Right atrium auricular region (tissue), 2 donors: ENCODE data around the gene ASH1L. TPM values are rescaled to one million over a fixed set of nuclear protein-coding genes. Genes with fewer than 3 reads are reported as not detected.

ENCODE experiments used
- DNase-seq: peaks from one replicate; pipeline ENCODE4 v3.0.0-alpha.2; 2019; ENCODE audit warnings: low spot score
- H3K27ac ChIP-seq, 2 donors: fragments of 200-600 bp; sonication (generic); 1 replicate in 1 of 2; 2 replicates in 1 of 2; pipeline ENCODE4 v1.5.1; 2016 to 2019
- H3K27me3 ChIP-seq, 2 donors: fragments of 200-600 bp; sonication (generic); one replicate each; pipeline versions ENCODE4 v1.5.1 to v1.6.0; 2017 to 2019
- H3K36me3 ChIP-seq: fragments of 200-600 bp; sonication (generic); one replicate; pipeline ENCODE4 v1.5.1; 2016
- H3K4me1 ChIP-seq, 2 donors: fragments of 200-600 bp; sonication (generic); one replicate each; pipeline versions ENCODE4 v1.5.1 to v1.6.0; 2017 to 2019
- H3K4me3 ChIP-seq, 2 donors: fragments of 200-600 bp; sonication (generic); 1 replicate in 1 of 2; 2 replicates in 1 of 2; pipeline ENCODE4 v1.5.1; 2017 to 2019; ENCODE audit warnings: mild to moderate bottlenecking in 1 of 2, moderate library complexity in 1 of 2
- H3K9me3 ChIP-seq, 2 donors: fragments of 200-600 bp; sonication (generic); one replicate each; pipeline ENCODE4 v1.5.1; 2019
- CTCF ChIP-seq, 2 donors: fragments of 200-600 bp; sonication (generic); IDR thresholded peaks; one replicate each; pipeline ENCODE4 v1.5.1; 2019; ENCODE audit warnings: antibody characterized with exemption in 2 of 2
- total RNA-seq, 2 donors: library from RNA; depleted of rRNA; stranded (reverse); fragments of >200 nt; gene quantifications; one replicate each; pipeline ENCODE4 v1.1.0, GENCODE V29; 2016

ASH1L gene
- total RNA-seq, 2 donors from 2014 or later = 37.2 to 50.2 TPM

DNA sequence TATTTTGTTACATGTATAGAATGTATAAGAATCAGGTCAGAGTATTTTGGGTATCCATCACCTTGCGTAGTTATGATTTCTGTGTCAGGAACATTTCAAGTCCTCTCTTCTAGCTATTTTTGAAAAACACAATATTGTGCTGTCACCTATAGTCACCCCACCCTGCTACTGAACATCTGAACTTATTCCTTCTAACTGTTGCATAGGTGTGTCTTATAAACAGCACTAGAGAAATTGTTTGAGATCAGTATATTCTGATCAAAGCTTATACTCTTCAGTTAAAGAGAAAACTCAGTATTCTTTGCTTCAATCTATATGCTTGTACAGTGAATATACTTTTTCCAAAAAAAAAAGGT lies 96.0 kb downstream of the ASH1L start:
- Histone ChIP-seq H3K9me3 (peaks cover 0 to 9% of the 10 kb centered on the region in 2 donors), H3K36me3 (peaks cover 11% of the 10 kb centered on the region)
- no peak for TF ChIP-seq CTCF (IDR thresholded peaks at IDR 0.05)

DNA sequence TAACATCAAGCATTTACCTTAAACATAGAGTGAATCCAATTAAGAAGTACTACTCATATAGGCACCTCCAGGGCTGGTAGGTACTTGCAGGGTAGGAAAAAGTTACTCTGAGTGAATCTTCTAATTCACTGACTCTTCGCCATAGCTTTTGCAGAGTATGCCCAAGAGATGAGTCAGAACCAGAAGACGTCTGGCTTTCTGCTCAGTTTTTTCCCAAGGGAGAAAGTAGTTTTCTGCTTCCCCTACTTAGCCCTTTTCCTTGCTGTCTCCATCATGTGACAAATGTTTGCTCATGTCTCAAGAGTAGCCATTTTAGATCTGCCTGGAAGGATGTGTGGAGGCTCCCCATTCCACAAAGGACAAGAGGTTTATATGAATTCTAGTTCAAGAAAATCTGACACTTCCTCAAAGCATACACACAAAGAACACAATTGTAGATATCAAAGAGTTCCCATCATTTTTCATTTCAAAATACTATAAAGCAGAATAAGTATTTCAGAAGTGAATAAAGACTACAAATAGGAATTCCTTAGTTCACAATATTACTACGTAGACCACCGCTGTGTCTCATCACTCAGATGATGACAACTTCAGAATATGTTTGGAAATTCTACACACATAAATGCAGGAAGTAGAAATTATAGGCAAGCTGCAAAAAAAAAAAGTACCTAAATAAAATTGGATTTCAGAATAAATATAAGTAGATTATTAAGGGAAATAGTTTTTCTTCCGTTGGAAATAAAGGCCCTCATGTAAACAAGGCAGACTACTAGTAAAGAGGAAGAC lies 98.5 kb downstream of the ASH1L start:
- H3K4me1 ChIP-seq = no peaks in the 10 kb centered on the region
- H3K27ac ChIP-seq = no peak overlapping the region
- no peak overlapping the region for H3K4me3 ChIP-seq
- H3K36me3 ChIP-seq = peaks cover 17% of the 10 kb centered on the region
- H3K27me3 ChIP-seq = no peaks in the 10 kb centered on the region
- no peak for TF ChIP-seq CTCF (IDR thresholded peaks at IDR 0.05)
- DNase-seq = no peak
- no peaks in the 10 kb centered on the region for H3K9me3 ChIP-seq

More for the DNA sequence above, 96.0 kb downstream of the ASH1L start:
- Histone ChIP-seq H3K4me1 (no peaks in the 10 kb centered on the region), H3K27ac (no peak overlapping the region), H3K27me3 (no peaks in the 10 kb centered on the region), H3K4me3 (no peak overlapping the region)
- no peak for DNase-seq

GRCh38 chr1:155458111-155458510 lies 104.5 kb downstream of the ASH1L start:
- no peak for TF ChIP-seq CTCF (IDR thresholded peaks at IDR 0.05)
- Histone ChIP-seq H3K36me3 (peaks cover 18% of the 10 kb centered on the region), H3K27ac (no peak overlapping the region), H3K4me1 (peaks cover 0 to 19% of the 10 kb centered on the region in 2 donors), H3K9me3 (no peaks in the 10 kb centered on the region), H3K27me3 (no peaks in the 10 kb centered on the region), H3K4me3 (no peak overlapping the region)
- DNase-seq = no peak

GRCh38 chr1:155457266-155457665 lies 105.3 kb downstream of the ASH1L start:
- DNase-seq = no peak
- Histone ChIP-seq H3K27ac (no peak overlapping the region), H3K4me1 (peaks cover 0 to 19% of the 10 kb centered on the region in 2 donors), H3K9me3 (no peaks in the 10 kb centered on the region), H3K36me3 (peaks cover 14% of the 10 kb centered on the region), H3K4me3 (no peak overlapping the region), H3K27me3 (no peaks in the 10 kb centered on the region)
- TF ChIP-seq CTCF (IDR thresholded peaks at IDR 0.05) = no peak

DNA sequence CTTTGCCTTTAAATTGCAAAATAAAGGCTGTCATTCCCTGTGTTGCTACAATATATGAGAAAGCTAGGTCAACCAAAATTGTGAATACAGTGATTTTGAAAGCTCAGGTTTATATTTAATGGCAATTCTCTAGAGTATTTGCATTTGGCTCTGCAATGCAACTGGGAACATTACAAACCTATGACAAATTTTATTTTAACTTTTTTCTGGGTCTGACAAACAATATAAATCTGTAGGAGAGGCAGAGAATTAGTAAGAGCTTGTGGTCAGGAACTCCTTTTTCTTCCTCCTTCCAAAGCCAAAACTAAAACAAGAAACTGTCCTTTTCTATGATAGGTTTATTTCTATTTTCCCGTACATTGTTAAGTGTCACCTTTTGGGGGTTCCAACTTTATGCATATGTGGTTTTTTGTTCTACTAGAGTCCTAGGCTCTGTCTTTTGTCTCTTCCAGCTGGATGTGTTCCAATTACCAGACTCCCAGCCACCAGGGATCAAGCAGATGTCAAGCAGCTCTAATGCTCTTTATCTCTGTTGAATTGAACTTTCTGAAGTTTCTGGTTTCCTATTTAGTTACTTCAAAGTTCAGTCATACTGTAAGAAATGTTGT lies 106.9 kb downstream of the ASH1L start:
- Histone ChIP-seq H3K27me3 (no peaks in the 10 kb centered on the region), H3K27ac (no peak overlapping the region), H3K4me3 (no peak overlapping the region), H3K36me3 (peaks cover 14% of the 10 kb centered on the region), H3K4me1 (peaks cover 0 to 19% of the 10 kb centered on the region in 2 donors), H3K9me3 (no peaks in the 10 kb centered on the region)
- no peak for TF ChIP-seq CTCF (IDR thresholded peaks at IDR 0.05)
- DNase-seq = no peak
